ENCODE results near the gene SIL1.
"Not testable (repeated sequence)": the region's sequence is repeated elsewhere in the genome, so short reads cannot be mapped to it uniquely, and the experiment has no call there.

The SIL1 gene

GRCh38 chr5:139014726-139015125 is 183.4 kb downstream of the SIL1 start:
- Histone ChIP-seq H3K27ac (no peak overlapping the region), H3K4me3 (no peak overlapping the region)
- DNase-seq (ENCODE audit: low spot score), result no peak
- TF ChIP-seq, protein P1, sequence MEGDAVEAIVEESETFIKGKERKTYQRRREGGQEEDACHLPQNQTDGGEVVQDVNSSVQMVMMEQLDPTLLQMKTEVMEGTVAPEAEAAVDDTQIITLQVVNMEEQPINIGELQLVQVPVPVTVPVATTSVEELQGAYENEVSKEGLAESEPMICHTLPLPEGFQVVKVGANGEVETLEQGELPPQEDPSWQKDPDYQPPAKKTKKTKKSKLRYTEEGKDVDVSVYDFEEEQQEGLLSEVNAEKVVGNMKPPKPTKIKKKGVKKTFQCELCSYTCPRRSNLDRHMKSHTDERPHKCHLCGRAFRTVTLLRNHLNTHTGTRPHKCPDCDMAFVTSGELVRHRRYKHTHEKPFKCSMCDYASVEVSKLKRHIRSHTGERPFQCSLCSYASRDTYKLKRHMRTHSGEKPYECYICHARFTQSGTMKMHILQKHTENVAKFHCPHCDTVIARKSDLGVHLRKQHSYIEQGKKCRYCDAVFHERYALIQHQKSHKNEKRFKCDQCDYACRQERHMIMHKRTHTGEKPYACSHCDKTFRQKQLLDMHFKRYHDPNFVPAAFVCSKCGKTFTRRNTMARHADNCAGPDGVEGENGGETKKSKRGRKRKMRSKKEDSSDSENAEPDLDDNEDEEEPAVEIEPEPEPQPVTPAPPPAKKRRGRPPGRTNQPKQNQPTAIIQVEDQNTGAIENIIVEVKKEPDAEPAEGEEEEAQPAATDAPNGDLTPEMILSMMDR (IDR thresholded peaks at IDR 0.05), result no peak

- DNase-seq (ENCODE audit: low spot score), result no peak
- Histone ChIP-seq H3K4me3 (no peak overlapping the region), H3K27ac (no peak overlapping the region)
- TF ChIP-seq, protein P1 (IDR thresholded peaks at IDR 0.05), result no peak
Observed at GRCh38 chr5:139012176-139012575, 186.0 kb downstream of the SIL1 start.

DNA sequence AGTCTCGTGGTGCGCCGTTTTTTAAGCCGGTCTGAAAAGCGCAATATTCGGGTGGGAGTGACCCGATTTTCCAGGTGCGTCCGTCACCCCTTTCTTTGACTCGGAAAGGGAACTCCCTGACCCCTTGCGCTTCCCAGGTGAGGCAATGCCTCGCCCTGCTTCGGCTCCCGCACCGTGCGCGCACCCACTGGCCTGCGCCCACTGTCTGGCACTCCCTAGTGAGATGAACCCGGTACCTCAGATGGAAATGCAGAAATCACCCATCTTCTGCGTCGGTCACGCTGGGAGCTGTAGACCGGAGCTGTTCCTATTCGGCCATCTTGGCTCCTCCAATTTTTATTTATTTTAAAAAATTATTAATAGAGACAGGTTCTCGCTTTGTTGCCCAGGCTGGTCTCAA is 187.0 kb downstream of the SIL1 start:
- DNase-seq (ENCODE audit: low spot score); H3K27ac ChIP-seq; H3K4me3 ChIP-seq: not testable (repeated sequence)

DNA sequence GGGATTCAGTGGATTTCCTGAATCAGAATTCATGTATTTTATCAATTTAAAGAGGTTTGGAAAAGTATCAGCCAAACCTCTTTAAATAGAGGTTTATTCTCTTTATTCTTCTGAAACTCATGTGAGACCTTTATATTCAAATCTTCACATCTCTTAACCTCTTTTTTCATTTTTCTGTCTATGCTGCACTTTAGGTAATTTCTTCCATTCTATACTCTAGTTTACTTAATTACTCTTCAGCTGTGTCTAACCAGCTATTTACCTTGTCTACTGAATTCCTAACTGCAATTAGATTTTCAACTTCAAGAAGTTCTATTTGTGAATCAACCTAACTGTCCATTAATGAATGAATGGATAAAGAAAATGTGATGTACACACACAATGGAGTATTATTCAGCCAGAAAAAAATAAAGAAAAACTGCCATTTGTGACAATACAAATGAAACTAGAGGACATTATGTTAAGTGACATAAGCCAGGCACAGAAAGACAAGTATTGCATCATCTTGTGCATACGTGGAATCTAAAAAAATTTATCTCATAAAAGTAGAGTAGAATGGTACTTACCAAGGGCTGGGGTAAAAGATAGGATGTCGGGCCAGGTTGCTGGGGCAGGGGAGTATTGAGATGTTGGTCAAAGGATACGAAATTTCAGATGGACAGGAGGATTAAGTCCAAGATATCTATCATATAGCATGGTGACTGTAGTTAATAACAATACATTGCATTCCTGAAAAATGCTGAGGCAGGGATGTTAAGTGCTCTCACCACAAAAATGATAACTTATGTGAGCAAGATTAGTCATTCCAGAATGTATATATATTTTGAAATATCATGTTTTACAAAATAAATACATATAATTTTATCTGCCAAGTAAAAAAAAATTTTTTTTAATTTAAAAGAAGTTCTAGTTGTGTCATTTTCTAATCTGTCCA is 193.5 kb downstream of the SIL1 start:
- Histone ChIP-seq H3K4me3 (no peak overlapping the region), H3K27ac (no peak overlapping the region)
- DNase-seq (ENCODE audit: low spot score), result no peak
- TF ChIP-seq, protein P1 (IDR thresholded peaks at IDR 0.05), result no peak

- H3K27ac ChIP-seq, result no peak overlapping the region
- no peak for DNase-seq (ENCODE audit: low spot score)
- TF ChIP-seq, protein P1 (IDR thresholded peaks at IDR 0.05), result no peak
- H3K4me3 ChIP-seq, result no peak overlapping the region
Observed at GRCh38 chr5:138999674-139000073, 198.5 kb downstream of the SIL1 start.

DNA sequence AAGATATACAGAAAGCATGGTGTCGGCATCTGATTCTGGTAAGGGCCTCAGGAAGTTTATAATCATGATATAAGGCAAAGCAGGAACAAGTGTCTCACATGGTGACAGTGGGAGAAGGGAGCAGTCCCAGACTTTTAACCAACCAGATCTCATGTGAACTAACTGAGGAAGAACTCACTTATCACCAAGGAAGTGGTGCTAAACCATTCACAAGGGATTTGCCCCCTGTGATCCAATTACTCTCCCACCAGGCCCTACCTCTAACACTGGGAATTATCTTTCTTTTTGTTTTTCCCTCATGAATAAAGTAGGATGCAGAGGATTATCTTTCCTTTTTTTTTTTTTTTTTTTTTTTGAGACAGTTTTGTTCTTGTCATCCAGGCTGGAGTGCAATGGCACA is 199.6 kb downstream of the SIL1 start:
- Histone ChIP-seq H3K27ac (no peak overlapping the region), H3K4me3 (no peak overlapping the region)
- no peak for DNase-seq (ENCODE audit: low spot score)
- TF ChIP-seq, protein P1 (IDR thresholded peaks at IDR 0.05), result no peak

DNA sequence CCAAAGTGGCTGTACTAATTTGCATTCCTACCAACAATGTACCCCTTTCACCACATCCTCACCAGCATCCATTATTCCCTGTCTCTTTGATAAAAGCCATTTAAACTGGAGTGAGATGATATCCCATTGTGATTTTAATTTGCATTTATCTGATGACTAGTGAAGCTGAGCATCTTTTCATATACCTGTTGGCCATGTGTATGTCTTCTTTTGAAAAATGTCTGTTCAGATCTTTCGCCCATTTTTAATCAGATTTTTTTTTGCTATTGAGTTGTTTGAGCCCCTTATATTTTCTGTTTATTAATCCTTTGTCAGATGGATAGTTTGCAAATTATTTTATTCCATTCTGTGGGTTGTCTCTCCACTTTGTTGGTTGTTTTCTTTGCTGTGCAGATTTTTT is 202.0 kb downstream of the SIL1 start:
- no peak for DNase-seq (ENCODE audit: low spot score)
- Histone ChIP-seq H3K4me3 (no peak overlapping the region), H3K27ac (no peak overlapping the region)
- TF ChIP-seq, protein P1 (IDR thresholded peaks at IDR 0.05), result no peak
